ENCODE measurements around the gene PTGS1. TPM values are rescaled to one million over a fixed set of nuclear protein-coding genes. Genes with fewer than 3 reads are reported as not detected.
A peak's percentile ranks its signal among the peaks of the same experiment; 100 is the strongest.

The PTGS1 gene
- total RNA-seq, 1 experiment from 2014 or later: 1.8 TPM

DNA sequence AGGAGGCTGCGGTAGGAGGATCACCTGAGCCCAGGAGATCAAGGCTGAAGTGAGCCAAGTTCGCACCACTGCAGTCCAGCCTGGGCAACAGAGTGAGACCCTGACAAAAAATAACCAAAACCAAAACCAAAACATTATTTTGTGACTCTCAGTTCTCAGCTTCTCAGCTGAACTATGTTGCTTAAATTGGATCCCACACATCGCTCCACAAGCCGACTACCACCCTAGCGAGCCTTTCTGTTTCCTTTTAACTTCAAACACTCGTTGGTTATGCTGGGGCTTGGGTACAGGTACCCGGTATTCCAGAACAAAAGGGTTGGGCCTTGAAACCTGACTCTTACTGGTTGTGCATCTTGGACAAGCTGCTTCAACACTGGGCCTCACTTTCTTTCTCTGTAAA is 3.8 kb upstream of the PTGS1 start:
- Histone ChIP-seq H3K36me3 (ENCODE audit: low read depth) (no peaks in the 10 kb centered on the region), H4K20me1 (ENCODE audit: insufficient read depth) (no peaks in the 10 kb centered on the region), H3K4me1 (replicated peaks; ENCODE audit: insufficient read depth) (0 out of 2 replicates have a peak, but pooled peaks cover 6% of the 10 kb centered on the region), H2AFZ (no peak overlapping the region), H3K79me2 (ENCODE audit: low read depth) (no peaks in the 10 kb centered on the region), H3K4me2 (no peak overlapping the region), H3K9me3 (ENCODE audit: insufficient read depth, low read depth) (no peaks in the 10 kb centered on the region), H3K27ac (no peak overlapping the region), H3K9me2 (ENCODE audit: insufficient read depth) (no peaks in the 10 kb centered on the region), H3K4me3 (no peak overlapping the region), H3K27me3 (ENCODE audit: insufficient read depth, low read depth) (peaks cover 15% of the 10 kb centered on the region; the same call in 1 of the 2 replicates), H3F3A (ENCODE audit: insufficient read depth, low read depth) (no peaks in the 10 kb centered on the region)
- POLR2A ChIA-PET (ENCODE audit: unreplicated experiment): no interaction called here
- CTCF ChIA-PET: no interaction called here
- BruUV-seq (replicated peaks): no TSS peak
- TF ChIP-seq, protein P1, sequence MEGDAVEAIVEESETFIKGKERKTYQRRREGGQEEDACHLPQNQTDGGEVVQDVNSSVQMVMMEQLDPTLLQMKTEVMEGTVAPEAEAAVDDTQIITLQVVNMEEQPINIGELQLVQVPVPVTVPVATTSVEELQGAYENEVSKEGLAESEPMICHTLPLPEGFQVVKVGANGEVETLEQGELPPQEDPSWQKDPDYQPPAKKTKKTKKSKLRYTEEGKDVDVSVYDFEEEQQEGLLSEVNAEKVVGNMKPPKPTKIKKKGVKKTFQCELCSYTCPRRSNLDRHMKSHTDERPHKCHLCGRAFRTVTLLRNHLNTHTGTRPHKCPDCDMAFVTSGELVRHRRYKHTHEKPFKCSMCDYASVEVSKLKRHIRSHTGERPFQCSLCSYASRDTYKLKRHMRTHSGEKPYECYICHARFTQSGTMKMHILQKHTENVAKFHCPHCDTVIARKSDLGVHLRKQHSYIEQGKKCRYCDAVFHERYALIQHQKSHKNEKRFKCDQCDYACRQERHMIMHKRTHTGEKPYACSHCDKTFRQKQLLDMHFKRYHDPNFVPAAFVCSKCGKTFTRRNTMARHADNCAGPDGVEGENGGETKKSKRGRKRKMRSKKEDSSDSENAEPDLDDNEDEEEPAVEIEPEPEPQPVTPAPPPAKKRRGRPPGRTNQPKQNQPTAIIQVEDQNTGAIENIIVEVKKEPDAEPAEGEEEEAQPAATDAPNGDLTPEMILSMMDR (conservative IDR thresholded peaks at IDR 0.05): no peak
- no peak for TF ChIP-seq EZH2 (IDR thresholded peaks at IDR 0.05; ENCODE audit: low read depth)
- no peak for DNase-seq
- intact Hi-C loops (cut with micrococcal nuclease; ENCODE audit: unreplicated experiment): no loop called here

DNA sequence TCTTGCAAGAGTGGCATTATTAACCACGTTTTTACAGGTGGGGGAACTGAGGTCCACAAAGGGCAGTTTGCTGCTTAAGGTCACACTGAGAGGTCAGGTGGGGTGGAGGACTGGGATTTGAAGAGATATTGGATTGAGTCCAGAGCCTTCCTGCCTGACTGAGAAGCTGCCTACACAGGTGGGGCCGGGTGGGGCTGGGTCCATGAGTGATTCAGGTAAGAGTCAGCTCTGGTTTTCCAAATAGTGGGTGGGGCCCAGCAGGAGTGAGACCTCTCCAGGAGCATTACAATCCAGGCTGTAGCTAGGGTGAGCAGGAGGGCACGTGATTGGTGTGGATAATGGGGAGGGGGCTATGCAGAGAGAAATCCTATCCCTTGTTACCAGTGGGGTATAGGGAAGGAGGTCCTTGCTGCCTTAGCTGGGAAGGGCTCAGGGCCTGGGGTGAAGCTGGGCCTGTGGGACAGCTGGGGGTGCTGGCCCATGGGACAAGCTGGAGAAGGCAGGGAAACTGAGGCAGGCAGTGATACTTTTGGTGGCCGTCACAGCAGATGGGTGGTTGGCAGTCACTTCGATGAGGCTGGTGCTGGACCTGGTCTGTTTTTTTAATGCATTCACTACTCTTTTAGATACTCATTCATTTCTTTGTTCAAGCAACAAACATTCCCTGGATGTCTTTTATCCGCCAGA is 2.9 kb upstream of the PTGS1 start:
- peaks cover 24% of the 10 kb centered on the region; the same call in 1 of the 2 replicates for H3K27me3 ChIP-seq (ENCODE audit: insufficient read depth, low read depth)
- H3K4me3 ChIP-seq: no peak overlapping the region
- intact Hi-C loops (cut with micrococcal nuclease; ENCODE audit: unreplicated experiment): no loop called here
- H3F3A ChIP-seq (ENCODE audit: insufficient read depth, low read depth): no peaks in the 10 kb centered on the region
- no peaks in the 10 kb centered on the region for H3K9me3 ChIP-seq (ENCODE audit: insufficient read depth, low read depth)
- POLR2A ChIA-PET (ENCODE audit: unreplicated experiment): no interaction called here
- H3K27ac ChIP-seq: no peak overlapping the region
- no peak for TF ChIP-seq EZH2 (IDR thresholded peaks at IDR 0.05; ENCODE audit: low read depth)
- TF ChIP-seq, protein P1 (conservative IDR thresholded peaks at IDR 0.05): no peak
- no peaks in the 10 kb centered on the region for H3K36me3 ChIP-seq (ENCODE audit: low read depth)
- DNase-seq: peak in 1 of 2 experiments; percentile 41
- no peaks in the 10 kb centered on the region for H3K9me2 ChIP-seq (ENCODE audit: insufficient read depth)
- no TSS peak for BruUV-seq (replicated peaks)
- H4K20me1 ChIP-seq (ENCODE audit: insufficient read depth): no peaks in the 10 kb centered on the region
- H3K4me1 ChIP-seq (replicated peaks; ENCODE audit: insufficient read depth): 0 out of 2 replicates have a peak, but pooled peaks cover 6% of the 10 kb centered on the region
- no peak overlapping the region for H2AFZ ChIP-seq
- CTCF ChIA-PET: no interaction called here
- no peak overlapping the region for H3K4me2 ChIP-seq
- no peaks in the 10 kb centered on the region for H3K79me2 ChIP-seq (ENCODE audit: low read depth)

DNA sequence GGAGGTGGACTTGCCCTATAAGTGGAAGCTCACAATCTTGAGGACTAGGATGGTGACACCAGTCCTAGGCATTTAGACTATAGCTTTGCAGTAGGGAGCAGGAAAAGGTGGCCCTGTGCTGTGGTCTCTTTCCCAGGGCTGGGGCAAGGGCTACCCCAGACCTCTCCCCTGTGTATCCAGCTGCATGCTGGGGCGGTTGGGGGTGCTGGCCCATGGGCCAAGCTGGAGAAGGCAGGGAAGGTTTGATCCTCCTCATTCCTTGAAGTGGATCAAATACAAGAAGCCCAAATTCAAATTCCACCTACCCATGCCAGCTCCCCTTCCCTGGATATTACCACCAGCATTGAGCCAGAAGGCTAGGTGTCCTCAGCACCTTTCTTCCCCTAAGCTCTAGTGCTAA is 2.2 kb upstream of the PTGS1 start:
- Histone ChIP-seq H2AFZ (no peak overlapping the region), H3K36me3 (ENCODE audit: low read depth) (no peaks in the 10 kb centered on the region), H3K27me3 (ENCODE audit: insufficient read depth, low read depth) (peaks cover 25% of the 10 kb centered on the region; the same call in 1 of the 2 replicates), H4K20me1 (ENCODE audit: insufficient read depth) (no peaks in the 10 kb centered on the region), H3F3A (ENCODE audit: insufficient read depth, low read depth) (no peaks in the 10 kb centered on the region), H3K9me2 (ENCODE audit: insufficient read depth) (no peaks in the 10 kb centered on the region), H3K27ac (no peak overlapping the region), H3K4me1 (replicated peaks; ENCODE audit: insufficient read depth) (0 out of 2 replicates have a peak, but pooled peaks cover 6% of the 10 kb centered on the region), H3K9me3 (ENCODE audit: insufficient read depth, low read depth) (no peaks in the 10 kb centered on the region), H3K4me3 (no peak overlapping the region), H3K79me2 (ENCODE audit: low read depth) (no peaks in the 10 kb centered on the region), H3K4me2 (no peak overlapping the region)
- BruUV-seq (replicated peaks): no TSS peak
- ChIA-PET CTCF (no interaction called here), POLR2A (ENCODE audit: unreplicated experiment) (no interaction called here)
- intact Hi-C loops (cut with micrococcal nuclease; ENCODE audit: unreplicated experiment): no loop called here
- TF ChIP-seq, protein P1 (conservative IDR thresholded peaks at IDR 0.05): no peak
- no peak for TF ChIP-seq EZH2 (IDR thresholded peaks at IDR 0.05; ENCODE audit: low read depth)
- DNase-seq: no peak
